ENCODE results near the gene ACKR2.

Gene ACKR2, protein sequence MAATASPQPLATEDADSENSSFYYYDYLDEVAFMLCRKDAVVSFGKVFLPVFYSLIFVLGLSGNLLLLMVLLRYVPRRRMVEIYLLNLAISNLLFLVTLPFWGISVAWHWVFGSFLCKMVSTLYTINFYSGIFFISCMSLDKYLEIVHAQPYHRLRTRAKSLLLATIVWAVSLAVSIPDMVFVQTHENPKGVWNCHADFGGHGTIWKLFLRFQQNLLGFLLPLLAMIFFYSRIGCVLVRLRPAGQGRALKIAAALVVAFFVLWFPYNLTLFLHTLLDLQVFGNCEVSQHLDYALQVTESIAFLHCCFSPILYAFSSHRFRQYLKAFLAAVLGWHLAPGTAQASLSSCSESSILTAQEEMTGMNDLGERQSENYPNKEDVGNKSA

DNA sequence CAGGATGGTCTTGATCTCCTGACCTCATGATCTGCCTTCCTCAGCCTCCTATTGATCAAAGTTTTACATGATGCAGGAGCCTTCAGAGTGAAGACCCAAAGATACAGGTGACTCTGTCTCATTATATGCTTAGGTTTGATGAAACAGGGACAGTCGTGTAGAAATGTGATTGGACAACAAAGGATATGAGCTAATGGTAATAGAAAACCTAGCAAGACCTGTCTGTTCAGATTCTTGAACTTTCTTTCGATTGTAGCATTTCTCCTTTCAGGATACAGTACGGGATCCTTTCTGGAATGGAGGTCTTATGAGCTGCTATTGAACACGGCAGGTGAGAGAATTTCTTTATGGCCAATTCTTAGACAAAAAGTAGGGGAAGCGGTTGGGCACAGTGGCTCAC, at the start of gene ACKR2:
TSS of gene ACKR2 (plus strand) at position 244 of the 400 bp plus-strand sequence. CDS start 55,058 bp downstream, outside the sequence.
- no peak for DNase-seq

DNA sequence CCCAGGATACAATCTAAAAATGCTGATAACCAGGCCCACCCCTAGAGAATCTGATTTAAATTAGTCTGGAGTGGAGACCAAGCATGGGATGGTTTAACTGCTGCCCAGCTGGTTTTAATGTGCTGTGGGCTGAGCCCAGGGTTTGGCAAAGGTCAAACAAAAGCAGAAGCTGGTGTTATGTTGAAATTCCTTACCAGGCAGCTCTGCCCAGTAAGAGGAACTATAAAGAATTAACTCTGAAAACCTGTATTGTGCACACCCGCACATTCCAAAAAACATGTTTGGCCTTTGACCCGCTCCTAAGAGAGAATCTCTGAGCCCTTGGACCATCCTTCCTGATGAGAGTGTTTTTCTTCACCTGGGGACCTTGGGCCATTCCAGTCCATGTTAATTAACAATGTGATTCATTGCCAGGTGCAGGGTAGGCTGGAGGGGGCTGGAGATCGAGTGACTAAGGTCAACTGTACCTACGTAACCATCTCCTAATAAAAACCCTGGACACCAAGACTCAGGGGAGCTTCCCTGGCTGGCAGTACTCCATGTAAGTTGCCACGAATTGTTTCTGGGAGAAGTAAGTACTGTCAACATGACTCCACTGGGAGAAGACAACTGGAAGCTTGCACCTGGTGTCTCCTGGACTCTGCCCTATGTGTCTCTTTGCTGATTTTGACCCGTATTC, 47.1 kb upstream of the ACKR2 start:
- DNase-seq: peak; percentile 27

DNA sequence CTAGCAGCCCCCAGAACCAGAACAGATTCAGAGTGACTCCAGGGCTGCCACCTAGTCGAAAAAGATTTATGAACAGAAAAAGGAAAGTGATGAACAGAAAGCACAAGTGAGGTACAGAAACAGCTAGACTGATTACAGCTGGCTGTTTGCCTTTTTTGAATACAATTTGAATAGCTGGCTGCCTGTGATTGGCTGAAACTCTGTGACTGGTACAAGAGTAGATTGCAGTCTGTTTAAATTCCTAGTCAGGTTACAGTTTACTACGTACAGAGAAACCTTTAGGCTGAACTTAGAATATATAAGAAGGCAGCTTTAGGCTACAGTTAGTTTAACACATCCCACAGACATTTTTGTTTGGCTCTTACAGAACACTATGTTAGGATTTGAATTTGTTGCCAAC, 46.2 kb upstream of the ACKR2 start:
- no peak for DNase-seq

DNA sequence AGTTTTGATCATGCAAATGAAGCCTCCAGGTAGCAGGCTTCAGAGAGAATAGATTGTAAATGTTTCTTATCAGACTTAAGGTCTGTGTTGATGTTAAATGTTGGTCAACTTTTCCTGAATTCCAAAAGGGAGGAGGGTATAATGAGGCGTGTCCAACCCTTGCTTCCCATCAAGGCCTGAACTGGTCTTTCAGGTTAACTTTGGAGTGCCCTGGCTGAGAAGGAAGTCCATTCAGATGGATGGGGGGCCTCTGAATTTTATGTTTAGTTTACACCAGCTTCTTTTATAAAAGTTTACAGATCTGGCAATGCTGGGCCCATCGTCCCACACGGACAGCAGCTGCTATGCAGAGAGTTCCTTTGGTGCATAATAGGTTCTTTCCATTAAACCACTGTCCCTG, 45.1 kb upstream of the ACKR2 start:
- no peak for DNase-seq

DNA sequence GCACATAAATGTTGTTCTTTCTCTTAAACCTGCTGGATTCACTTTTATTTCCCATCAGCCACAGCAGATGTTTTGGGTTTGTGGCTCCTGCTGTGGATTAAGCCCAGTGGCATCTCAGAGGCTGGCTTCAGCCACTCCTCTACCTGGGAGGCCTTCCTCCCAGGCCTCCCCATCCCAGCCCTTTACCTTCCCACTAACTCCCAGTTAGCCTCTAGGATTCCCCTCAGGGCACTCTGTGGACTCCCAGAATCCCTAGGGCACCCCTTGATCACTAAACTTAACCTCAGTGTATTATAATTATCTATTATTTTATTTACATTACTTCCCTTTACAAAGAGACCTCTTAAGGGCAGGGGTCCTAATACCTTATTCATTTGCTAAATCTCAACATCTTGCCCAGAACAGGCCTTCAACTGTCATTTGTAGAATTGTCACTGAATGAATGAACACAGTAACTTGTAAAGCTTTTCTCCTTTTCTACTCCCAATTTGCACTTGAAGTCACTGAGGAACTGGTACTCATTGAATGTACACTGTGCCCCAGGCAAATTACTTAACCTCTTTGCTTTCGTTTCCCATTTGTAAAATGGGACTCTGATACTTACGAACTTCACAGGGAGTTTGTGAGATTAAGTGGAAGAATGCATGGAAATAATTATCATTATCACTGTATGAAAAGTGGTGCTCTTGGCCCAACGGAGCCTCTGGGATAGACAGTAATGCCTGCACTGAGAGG, 44.5 kb upstream of the ACKR2 start:
- no peak for DNase-seq

DNA sequence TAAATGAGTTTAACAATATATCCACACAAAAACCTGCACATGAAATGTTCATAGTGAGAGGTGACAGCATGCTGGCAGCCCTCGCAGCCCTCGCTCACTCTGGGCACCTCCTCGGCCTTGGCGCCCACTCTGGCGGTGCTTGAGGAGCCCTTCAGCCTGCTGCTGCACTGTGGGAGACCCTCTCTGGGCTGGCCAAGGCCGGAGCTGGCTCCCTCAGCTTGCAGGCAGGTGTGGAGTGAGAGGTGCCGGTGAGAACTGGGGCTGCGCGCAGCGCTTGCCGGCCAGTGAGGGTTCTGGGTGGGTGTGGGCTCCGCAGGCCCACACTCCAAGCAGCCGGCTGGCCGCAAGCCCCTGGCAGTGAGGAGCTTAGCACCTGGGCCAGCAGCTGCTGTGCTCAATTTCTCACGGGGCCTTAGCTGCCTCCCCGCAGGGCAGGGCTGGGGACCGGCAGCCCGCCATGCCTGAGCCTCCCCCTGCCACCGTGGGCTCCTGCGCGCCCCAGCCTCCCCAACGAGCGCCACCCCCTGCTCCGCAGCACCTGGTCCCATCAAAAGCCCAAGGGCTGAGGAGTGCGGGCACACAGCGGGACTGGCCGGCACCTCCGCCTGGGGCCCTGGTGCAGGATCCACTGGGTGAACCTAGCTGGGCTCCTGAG, 39.6 kb upstream of the ACKR2 start:
- no peak for DNase-seq

DNA sequence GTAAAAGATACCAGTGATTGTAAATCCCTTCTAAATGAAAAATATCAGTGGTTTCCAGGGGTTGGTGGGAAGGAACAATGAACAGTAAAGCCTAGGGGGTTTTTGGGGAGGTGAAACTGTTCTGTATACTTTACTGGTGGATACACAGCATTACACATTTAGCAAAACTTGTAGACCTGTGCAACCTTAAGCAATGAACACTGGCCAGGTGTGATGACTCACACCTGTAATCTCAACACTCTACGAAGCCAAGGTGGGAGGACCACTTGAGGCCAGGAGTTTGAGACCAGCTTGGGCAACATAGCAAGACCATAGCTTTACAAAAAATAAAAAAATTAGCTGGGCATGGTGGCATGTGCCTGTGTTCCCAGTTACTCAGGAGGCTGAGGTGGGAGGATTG, 38.0 kb upstream of the ACKR2 start:
- DNase-seq: no peak

DNA sequence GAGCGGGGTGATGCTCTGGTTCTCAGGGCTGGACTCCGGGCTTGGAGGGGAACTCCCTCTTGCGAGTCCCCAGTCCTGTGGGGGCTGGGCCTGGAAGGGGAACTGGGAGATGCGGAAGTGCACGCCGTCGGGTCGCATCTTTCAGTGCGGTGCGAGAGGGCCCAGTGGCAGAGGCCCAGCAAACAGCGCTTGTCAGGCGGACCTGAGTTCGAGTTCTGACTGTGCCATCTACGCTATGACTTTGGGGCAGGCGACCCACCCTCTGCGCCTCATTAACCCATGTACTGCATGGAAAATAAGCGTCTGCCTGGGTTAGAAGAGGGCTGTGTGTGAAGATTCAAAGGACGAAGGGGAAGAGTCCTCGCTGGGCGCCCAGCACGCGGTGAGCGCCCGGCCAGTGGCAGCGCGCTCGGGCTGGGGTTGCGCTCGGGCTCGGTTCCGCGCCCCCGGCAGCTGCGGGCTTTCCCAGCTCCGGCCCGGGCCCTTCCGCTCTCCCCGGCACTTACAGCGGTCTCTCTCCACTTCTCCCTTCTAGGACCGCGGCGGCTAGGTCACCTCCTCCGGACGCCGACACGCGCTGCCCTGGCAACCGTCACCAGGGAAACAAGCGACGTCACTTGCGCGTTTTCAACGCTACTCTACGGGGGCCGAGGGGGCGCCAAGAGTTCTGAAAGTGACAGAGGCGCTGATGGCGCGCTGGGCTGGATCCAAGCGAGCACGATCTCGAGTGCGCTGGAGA, 36.4 kb upstream of the ACKR2 start, which contains the start of gene CCDC13:
TSS of gene CCDC13 (minus strand) at position 584 of the 739 bp plus-strand sequence. CDS start 14,908 bp downstream, outside the sequence.
- DNase-seq: peak; percentile 96

DNA sequence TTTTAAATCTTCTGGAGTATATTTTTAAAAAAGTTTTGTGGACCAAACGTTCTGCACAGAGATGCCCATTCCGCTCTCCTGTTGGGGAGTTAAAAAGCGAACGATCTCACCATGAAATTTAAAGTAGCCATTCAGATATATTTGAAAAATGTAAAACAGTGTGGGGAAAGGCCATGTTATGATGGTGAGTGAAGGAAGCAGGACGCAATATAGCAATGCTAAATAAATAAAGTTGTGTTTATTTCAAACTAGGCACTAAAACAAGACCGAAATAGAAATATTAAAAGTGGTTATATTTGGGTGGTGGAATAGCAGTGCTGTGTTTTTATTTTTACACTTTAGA, 35.9 kb upstream of the ACKR2 start:
- no peak for DNase-seq

DNA sequence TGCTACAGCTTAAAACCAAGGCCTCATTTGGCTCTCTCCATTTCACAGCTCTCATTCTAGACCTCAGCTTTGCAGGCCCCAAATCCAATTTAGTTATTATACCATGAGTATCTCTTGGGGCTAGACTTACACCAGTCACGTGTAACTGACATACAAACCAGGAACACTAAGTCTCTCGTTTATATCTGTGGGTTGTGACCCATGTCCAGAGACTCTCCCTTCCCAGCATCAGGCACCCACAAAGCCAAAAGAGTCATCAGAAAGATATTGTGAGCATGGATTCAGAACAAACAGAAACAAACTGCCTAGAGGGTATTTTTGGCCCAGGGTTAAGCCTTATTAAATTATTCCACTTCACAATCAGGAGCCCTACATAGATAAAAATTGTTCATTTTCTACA, 30.6 kb upstream of the ACKR2 start:
- no peak for DNase-seq

DNA sequence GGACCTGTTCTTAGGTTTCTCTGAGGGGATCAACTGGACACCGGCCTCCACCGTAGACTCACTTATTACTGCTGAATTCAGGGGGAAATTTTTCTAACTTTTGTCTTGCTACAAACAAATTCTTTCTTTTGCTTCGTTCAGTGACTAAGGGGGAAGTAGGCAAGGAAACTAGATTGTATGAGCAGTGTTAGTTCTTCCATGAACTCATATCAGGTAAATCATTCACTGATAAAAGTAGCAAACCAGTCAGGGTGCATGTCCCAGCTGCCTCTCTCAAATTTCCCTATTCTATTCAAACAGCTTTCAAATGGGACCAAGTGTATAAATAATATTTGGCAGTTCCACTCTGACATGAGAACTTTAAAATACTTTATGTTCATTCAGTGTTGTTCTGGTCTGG, 28.8 kb upstream of the ACKR2 start:
- no peak for DNase-seq

DNA sequence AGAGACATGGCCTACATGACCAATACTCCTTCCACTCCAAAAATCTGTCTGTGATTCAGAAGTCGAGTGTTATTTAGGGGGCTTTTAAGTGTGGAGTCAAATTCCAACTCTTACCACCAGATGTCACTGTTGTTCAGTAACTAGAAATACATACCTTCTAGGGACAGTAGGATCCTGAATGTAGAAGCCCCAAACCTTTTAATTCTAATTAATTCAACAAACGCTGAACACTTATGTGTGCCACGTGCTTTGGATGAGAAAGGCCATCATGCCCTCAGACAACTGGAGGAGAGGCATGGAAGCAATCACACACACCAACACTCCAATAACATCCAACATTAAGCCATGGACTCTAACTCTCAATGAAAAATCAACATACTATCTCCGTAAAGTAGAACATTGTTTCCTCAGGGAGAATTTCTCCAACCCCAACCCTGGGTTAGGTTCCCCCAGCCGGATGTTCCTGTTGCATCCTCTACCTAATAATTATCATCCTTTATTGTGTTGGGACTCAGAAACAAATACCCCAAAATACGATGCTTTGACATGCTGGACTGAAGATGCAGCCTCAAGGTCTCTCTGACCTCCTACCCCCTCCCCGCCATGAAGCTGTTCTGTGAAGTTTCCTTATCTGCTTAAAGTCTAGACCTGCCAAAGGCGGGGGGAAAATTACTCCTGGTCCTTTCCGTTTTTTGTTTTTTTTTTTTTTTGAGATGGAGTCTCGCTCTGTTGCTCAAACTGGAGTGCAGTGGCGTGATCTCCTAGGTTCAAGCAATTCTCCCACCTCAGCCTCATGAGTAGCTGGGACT, 28.1 kb upstream of the ACKR2 start:
- DNase-seq: peak; percentile 84

DNA sequence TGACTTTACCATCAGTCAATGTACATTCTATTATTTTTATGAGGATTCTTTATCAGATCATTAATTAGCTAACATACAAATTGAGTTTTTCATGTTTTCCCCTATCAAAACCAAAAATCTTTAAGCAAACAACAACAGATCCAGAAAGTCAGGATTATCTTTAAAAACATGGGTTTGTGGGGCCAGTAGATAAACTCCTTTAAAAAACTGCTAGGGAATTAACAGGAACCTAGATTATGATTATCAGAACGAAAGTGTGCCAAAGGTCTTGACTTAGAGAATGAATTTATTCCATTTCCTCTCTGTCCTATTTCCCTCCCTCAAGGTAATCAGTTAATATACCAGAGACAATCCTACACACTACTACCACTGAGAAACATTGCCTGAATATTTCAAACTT, 23.0 kb upstream of the ACKR2 start:
- DNase-seq: peak; percentile 47

DNA sequence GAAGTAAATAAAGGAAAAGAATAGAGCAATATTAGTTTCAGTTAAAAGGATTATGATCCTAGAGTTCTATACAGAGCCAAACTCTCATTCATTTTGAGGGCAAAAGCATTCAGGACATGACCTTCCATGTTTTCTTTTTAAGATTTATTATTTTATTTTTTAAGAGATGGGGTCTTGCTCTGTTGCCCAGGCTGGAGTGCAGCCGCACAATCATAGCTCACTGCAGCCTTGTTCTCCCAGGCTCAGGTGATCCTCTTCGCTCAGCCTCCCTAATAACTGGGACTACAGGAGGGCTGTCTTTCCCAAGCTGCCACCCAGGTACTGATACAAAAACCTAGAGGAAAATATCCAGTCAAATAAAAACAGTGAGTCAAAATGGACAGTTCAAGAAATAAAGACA, 22.6 kb upstream of the ACKR2 start:
- DNase-seq: no peak

DNA sequence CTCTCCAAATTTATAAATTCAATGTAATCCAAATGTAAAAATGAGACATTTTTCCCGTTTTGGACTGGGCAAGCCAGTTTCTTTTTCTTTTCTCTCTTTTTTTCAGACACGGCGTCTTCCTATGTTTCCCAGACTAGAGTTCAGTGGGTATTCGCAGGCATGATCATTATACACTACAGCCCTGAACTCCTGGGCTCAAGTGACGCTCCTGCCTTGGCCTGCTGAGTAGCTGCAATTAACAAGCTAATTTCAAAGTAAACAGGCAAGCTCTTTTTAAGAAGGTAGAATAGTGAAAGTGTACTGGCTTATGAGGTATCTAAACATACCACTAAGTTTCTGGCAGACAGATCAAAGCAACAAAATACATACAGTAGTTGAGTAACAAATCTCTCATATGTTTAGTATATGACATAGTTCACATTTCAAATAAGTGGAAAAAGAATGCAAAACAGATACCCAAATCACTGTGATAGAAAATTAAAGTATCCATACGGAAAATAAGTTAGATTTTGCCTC, 18.5 kb upstream of the ACKR2 start:
- no peak for DNase-seq

DNA sequence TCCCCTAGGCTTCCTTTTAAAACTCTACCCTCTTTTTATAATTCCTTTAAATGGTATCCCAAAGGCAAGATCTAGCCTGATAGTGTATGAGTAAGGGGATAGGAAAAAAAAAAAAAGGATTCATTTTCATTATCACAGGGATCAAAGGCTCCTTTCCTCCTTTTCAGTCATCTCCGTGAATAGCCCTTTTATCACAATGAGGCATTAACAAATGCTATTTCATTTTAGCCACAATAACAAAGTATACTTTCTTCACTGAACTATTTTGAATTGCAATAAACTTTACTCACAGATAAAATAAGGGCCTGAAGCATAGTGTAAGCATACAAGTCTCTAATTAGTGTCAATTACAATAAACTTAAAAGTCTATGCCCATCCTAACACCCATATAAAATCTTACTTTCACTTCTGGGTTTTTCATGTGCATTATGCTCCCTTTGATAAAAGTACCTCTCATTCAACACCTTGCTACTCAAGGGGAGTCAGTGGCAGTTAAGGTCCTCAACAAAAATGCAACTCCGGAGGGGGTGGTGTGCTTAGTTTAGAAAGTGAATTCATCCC, 13.5 kb upstream of the ACKR2 start:
- DNase-seq: no peak

DNA sequence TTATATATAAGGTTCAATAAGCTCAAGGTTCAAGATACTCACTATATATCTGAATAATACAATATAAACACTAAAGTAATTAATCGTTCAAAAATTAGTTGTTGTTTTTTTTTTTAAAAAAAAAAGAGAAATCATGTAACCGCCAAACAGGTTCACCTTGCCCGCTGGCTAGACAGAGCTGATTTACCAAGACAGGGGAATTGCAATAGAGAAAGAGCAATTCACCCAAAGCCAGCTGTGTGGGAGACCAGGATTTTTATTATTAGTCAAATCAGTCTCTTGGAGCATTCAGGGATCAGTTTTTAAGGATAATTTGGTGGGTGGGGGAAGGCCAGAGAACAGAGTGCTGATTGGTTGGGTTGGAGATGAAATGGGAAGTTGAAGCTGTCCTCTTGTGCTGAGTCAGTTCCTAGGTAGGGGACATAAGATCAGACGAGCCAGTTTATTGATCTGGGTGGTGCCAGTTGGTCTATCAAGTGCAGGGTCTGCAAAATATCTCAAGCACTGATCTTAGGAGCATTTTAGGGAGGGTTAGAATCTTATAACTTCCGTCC, 12.8 kb upstream of the ACKR2 start:
- no peak for DNase-seq

DNA sequence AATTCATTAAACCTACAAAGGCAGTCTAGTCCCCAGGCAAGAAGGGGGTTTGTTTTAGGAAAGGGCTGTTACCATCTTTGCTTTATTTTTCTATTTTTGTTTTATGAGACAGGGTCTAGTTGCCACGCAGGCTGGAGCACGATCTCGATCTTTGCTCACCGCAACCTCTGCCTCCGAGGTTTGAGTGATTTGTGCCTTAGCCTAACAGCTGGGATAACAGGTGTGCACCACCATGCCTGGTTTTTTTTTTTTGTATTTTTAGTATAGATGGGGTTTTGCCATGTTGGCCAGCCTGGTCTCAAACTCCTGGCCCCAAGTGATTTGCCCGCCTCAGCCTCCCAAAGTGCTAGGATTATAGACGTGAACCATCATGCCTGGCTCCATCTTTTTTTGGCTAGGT, 9.9 kb upstream of the ACKR2 start:
- no peak for DNase-seq

DNA sequence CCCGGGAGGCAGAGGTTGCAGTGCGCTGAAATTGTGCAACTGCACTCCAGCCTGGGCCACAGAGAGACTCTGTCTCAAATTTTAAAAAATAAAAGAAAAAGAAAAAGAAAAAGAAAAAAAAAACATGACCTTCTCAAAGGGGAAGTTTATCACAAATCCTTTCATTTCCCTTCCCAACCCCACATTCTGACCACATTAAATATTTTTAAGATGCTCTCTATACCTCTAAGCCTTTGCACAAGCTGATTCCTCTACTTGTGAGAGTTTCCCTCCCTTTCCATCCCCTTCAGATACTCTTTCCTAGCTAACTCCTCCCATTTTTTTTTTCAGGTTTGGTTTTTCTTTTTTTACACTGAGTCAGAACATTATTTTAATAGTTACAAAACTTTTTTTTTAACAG, 9.0 kb upstream of the ACKR2 start:
- no peak for DNase-seq

DNA sequence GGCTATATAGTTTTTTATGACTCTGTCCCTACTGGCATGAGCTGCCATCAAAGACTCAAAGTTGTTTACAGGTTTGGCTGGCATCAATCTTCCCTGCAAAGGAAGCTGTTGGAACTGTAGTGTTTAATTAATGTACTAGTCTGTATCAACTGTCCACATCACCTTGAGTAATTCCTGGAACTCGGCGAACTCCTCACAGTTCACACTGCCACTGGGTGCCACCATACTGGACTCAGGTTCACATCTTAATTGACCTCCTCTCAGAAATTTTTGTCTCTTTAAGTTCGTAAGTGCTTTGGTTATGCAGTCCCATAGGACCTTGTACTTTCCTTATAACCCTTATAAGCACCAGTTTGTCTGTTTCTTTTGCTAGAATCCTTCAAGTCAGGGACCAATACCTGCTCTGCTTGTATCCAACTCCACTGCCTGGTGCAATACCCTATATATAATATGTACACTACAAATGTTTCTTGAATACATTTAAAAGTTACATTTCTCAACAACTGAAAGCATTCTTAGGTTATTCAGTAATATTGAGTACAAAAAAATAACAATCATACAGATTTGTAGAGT, 8.1 kb upstream of the ACKR2 start:
- DNase-seq: no peak
